Mucosa of gallbladder (tissue), 1 donor: ENCODE data around the gene SUMO3. TPM values are rescaled to one million over a fixed set of nuclear protein-coding genes. Genes with fewer than 3 reads are reported as not detected.

ENCODE experiments used
- DNase-seq: peaks from one replicate; pipeline ENCODE4 v3.0.0-alpha.2; 2020; ENCODE audit warnings: low spot score
- total RNA-seq: library from RNA; stranded (reverse); gene quantifications from one replicate; pipeline ENCODE4 v1.2.1, GENCODE V29; 2021
- donor health status: DM: no; HTN: no; CAD: no.

Gene SUMO3
- total RNA-seq, 1 donor from 2014 or later, result 70.5 TPM

DNA sequence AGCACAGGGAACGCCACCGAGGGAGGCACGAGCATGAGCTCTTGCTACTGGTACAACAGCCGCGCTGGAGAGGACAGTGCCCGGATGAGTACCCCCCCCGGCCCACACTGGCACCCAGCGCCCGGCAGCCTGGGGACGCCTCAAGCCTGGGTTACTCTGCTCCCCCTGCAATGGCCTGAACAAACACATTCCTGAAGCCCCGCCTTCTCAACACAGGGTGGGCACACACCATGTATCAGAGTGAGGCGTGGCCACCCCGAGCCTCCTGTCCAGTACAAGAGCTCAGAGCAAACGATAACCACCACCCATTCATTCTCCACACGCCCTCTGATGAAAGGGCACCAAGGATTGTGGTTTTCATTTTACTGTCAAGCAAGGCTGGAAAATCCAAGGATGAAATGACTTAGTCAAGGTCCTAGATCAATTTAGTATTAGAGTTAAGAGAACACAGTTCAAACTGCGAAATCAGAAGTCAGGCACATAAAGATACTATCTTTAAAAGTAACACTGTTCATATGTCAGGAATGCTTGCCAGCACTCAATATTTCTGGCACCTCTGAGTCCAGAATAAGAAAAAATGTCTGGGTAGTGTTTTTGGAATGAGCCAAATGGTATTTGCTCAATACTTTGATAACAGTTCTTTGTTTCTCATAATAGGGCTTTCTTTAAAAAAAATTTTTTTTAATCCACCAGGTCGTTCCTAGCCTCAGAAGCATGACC lies 38.3 kb downstream of the SUMO3 start:
- DNase-seq, result no peak

DNA sequence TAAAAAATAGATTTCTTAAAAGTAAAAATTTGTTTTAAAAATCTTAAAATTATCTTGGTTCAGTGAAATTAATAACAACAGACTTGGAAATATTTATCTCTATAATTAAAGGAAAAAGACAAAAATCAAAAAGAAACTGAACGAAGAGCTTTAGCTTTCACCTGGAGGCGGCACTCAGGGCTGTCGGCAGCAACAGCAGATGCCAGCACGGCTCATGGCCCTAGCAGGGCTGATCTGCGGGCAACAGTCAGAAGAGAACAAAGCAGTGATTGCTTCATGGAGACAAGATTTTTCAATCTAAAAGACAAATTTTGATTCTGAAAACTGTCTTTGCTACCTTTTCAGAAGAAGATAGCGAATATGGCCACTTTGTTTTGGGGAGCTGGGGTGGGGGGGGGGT lies 38.9 kb downstream of the SUMO3 start:
- DNase-seq, result no peak

DNA sequence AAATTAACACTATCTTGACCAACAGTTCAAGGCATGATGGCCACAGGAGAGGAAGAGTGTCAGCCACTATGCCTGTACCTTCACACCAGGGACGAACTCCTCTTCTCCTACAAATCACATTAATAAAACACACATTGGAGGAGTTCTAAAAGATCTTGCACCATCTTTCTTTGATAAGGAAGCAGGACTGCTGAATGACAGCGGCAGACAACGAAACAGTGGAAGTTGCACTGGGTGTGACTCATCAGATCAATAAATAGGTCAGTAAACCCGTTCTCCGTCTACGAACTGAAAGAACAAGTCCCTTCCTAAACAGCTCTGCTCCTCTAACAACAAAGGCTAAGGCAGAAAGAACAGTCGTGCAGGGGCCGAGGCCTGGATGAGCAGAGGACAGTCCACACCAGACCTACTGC lies 39.4 kb downstream of the SUMO3 start:
- peak; percentile 47 for DNase-seq

DNA sequence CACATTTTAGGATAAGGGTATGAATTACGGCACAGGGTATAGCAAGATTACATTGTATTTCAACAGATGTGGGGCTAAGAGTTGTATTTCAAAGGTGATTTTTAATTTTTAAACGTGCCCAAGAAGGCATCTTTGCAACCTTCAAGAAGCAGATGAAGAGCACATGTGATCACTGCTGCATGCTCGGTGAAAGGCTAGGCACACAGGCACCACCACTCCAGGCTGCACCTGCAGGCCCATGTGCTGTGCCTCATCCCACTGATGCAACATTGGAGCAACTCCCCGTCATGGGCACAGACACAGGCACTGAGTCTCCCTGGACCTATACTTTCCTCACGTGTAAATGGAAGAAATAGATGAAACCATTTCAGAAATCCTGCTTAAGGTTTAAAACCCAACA lies 39.8 kb downstream of the SUMO3 start:
- DNase-seq, result no peak

DNA sequence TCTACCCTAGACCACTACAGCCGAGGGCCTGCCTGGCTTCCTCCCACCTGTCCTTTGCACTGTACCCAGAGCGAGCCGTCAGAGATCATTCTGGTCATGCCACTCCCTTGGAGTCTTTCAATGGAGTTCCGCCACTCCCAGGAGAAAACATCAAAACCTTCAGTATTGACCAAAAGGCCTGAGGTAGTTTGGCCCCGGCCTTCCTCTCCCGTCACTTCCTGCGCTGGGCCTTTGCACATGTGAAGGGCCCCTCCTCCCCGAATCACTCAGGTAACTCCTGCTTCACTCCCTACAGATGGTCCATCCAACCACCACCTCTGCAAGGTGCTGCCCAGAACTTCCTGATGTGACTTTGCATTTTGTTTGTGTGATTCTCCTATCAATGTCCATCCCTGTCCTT lies 42.9 kb downstream of the SUMO3 start:
- DNase-seq, result no peak

DNA sequence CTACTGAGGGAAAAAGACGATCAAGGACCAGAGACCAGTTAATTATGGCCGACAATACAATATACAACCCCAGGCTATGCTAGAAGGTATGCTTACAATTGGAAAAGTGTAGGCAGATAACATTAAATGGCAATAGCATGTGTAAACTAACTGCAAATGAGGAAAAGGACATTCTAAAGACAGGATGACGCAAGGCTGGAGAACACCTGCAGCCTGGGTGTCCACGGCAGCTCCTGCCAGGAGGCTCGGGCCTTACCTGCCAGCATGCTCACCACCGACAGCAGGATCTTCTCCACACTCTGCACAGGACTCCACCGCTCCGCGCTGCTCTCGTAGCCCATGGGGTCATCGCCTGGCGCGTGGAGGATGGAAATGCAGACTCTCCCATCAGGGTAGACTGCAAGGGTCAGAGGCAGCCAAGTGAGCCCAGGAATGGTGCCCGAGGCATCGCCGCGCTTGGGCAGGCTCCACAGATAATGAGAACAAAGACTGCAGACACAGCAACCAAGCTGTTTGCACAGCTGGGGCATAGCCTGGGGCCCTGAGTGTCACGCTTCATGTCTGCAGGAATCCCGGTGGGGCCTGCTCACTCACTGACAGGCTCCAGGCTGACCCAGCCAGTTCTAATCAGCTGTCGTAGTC lies 44.5 kb downstream of the SUMO3 start:
- DNase-seq, result no peak

DNA sequence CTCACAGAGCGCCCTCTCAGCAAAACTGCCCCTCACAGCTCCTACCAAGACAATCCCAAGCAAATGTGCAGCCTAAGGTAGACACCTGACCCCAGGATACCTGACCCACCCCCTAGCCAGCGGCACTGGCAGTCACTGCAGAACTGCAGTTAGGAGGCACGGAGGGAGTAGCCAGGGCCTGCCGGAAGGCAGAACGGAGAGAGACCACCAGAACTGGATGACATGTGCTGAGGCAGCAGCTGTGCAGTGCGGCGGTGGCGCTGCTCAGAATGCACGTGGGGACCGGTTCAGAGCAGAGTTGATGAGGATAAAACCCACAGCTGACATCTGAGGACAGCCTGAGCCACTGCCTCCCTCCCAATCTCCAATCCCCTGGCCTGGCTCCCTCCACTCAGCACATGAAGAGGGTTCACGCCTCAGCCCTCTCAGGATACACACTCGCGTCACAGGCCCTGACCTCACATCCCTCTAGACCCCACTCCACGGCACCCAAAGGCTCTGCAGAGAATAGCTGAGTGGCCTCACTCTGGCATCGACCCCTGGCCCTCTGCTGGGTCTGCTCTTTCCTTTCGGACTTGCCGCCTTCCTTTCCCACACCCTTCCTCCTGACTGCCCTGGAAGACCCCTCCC lies 45.9 kb downstream of the SUMO3 start:
- DNase-seq, result no peak

DNA sequence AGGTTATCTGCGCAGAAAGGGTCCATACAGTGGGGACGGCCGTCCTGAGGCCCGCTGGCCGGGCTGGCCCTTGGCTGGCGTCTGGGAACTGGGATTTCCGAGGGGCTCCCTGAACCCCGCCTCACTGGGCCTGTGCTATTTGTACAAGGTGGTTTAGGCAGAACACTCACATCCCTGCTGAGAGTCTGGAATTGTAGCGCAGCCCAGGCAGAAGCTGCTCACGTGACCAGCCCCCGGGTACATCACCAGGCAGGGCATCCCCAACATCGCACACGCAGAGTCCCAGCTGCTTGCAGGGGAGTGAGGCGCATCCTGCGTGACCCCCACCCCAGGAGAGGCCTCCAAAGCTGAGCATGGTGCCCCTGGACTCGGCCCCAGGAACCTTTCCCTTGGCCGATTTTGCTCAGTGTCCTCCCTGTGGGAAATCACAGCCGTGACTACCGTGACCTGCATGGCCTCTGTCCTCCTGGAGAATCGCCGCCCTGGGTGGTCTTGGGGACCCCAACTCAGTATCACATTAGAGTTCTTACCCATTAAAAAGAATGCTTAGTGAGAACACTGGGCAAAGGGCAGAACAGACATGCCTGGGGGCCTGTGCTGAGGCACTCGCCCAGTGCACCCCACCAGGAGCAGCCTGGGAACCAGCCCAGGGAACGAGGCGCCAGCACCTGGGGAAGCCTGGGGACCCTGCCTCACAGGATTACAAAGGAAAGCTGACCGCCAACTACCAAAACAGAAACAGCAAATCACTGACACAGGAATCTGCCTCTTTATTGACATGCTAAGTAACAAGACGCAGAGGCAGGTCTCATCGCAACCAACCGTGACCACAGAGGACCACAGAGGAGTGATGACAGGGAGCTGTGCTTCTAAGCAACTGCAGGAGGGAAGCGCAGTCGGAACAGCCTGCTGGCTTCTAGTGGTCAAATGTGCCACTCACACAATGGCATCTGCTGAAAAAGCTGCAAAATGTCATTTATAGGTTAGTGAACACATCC lies 49.7 kb downstream of the SUMO3 start:
- no peak for DNase-seq

DNA sequence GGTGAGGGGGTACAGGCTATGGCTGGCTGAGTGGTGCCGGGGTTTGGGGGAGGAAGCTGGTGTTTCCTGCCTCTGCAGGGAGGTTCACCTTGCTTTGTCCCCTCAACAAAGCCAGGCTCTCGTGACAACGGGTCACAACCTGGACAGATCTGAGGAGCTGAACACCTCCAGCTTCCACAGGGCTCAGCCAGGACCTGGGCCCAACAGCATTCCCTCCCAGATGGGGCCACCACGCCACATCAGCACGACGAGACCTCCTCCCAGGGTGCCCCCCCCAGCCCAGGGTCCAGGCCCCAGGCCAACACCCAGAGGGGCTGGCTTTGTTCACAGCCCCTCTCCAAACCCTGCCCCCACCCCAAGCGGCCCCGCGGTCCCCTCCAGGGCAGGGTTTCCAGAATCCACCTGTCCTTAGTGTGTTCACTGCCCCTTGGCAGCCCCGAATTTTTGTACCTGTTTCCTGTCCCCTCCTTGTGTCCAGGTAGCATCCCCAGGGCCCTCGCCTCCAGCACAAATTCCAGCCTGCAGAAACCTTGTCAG lies 51.0 kb downstream of the SUMO3 start:
- DNase-seq, result no peak

DNA sequence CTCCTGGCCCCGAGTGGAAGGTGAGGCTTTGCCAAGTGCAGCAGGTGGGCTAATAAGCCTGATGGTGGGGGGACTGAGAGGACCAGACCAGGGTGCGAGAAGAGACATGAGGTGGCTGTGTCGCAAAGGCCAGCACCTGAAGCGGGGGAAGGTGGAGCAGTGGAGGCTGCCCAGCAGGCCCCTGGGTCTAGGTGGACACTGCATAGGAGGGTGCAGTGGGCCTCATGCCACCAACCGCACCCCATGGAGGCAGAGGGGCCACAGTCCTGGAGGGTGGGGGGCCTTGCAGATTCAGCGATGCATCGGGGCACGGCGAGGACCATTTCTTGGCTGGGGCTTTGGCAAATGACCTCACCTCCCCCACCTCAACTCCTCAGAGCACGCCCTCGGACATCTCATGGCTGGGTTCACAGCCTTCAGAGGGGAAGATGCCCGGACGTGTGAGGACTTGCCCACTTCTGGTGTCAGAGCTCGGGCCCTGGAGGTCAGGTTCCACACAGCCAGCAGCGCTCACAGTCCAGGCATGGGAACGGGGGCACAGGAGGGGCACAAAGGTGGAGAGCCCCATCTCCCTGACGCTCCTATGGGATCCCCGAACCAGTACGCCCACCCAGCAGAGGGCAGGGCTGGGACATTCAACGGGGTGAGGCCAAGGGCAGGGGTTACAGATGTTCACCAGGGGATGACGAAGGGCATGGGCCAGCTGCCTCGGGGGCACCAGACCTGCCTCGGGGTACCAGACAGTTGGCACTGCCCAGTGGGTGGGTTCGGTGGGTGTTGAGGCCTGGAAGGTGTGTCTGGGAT lies 51.6 kb downstream of the SUMO3 start:
- no peak for DNase-seq

DNA sequence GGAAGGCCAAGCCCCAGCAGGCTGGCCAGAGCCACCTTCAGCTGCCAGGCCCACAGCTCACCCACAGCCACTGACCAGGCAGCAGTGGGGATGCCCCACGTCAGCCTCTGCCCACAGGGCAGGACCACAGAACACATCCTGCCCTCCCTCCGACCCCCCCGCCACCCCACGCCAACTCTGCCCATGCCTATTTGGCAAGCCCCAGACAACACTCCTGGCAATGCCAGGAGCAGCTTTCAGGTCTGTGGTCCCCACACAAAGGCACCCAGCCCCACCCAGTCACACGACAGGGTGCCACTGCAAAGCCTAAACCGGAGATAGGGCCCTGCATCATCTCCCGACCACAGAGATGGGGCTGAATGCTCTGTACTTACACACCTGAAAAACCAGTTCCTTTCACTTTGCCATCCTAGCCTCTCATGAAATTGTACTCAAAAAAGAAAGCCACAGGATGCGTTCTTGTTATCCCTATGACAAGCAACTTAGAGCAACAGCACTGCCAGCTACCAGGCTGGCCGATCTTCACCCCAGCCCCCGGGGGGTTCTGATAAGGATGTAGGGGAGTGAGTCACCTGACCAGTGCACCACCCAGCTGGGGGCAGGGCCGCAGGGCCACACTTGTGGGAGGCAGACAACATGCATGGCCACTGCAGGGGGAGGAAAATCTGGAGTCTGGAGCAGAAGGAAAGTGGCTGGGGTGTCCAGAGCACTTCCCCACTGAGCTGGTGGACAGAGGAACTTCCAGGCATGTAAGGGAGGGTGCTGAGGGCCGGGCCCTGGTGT lies 52.4 kb downstream of the SUMO3 start:
- DNase-seq, result no peak

DNA sequence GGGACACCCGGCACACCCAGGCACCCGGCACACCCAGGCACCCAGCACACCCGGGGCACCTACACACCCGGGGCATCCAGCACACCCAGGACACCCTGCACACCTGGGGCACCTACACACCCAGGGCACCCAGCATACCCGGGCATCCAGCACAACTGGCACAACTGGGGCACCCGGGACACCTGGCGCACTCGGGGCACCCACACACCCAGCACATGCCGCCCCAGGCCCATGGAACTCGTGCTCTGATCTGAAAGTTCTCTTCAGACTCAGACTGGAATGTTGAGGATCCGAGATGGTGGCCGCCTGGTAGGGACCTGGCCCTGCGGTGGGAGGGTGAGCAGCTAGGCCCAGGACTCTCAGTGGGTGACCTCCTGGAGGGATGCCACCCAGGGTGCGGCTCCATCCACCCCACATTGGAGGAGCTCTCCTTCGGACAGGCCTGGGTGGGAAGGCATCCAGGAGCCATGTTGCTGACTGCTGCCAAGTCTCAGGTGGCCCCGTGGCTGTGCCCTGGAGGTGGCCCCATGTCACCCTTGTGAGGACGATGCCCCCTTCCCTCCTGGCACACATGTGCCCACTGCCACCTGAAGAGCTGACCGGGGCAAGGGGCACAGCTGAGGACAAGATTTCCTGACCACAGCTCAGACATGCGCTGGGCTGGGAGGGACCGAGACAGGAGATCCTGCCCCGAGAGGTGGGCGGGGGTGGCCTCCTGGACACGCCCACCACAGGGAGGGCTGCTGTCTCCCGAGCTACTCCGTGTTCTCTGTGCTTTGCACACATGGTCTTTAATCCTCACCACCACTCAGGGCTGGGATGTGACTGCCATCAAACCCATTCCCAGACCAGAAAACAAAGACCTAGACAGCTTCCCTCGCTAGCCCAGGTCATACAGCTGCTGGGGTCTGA lies 53.3 kb downstream of the SUMO3 start:
- no peak for DNase-seq

DNA sequence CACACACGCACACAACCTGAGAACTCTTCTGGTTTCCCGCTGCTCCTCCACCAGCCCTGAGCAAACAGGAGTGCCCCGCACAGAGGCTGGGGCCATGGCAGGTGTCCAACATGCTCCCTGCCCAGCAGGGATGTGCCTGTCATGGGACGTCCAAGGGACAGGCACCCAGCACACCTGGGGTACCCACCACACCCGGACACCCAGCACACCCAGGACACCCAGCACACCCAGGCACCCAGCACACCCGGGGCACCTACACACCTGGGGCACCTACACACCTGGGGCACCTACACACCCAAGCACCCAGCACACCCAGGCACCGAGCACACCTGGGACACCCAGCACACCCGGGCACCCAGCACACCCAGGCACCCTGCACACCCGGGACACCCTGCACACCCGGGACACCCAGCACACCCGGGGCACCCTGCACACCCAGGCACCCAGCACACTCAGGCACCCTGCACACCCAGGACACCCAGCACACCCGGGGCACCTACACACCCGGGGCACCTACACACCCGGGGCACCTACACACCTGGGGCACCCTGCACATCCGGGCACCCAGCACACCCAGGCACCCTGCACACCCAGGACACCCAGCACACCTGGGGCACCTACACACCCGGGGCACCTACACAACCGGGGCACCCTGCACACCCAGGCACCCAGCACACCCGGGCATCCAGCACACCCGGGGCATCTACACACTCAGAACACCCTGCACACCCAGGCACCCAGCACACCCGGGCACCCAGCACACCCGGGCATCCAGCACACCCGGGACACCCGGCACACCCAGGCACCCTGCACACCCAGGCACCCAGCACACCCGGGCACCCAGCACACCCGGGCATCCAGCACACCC lies 54.2 kb downstream of the SUMO3 start:
- DNase-seq, result no peak

DNA sequence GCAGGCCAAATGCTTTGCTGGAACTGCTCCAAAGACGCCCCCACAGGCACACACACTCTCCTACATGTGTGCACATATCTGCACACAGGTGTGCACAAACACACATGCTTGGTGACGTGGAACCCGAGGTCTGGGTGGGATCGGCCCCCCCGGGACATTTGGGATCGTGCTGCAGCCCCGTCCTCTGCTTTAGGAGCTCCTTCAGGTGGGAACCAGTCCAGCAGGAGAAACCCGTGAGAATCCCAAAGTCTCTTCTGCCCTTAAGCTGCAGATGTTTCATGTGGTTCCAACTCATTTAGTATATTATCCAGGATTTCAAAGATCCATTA lies 54.8 kb downstream of the SUMO3 start:
- DNase-seq, result no peak

DNA sequence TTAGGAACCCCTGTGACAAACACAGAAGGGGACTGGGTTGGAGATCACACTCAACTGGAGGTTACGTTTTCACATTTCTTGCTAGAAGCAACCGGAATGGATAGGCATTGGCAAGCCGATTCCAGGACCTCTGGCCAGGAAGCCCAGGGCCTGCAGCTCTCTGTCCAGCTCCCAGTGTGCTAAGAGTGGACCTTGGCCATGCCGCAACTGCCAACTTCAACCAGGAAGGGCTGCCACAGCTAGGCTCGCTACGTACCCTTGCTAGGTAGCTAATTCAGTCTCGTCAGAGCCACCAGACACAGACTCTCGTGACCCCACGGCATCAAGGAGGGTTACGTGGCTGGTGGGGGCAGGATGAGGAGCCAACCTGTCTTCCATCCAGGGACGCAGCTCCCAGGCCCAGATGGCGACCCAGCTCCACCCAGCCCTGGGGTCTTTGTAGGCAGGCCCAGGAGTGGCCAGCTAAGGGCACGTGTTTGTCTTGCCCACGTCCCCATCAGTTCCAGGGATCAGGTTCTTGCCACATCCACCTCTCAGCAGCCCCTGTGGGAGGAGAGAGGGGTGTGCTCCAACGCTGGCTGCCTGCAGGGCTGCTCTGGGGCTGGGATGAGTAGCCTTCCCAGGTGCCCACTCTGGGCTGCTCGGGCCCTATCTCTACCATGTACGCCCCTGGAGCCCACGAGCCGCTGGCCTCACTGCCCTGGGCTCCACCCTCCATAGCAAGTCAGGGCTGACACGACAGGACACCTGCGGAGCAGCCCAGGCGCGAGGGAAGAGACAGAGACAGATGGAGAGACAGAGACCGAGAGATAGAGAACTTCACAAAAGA lies 55.4 kb downstream of the SUMO3 start:
- DNase-seq, result no peak

DNA sequence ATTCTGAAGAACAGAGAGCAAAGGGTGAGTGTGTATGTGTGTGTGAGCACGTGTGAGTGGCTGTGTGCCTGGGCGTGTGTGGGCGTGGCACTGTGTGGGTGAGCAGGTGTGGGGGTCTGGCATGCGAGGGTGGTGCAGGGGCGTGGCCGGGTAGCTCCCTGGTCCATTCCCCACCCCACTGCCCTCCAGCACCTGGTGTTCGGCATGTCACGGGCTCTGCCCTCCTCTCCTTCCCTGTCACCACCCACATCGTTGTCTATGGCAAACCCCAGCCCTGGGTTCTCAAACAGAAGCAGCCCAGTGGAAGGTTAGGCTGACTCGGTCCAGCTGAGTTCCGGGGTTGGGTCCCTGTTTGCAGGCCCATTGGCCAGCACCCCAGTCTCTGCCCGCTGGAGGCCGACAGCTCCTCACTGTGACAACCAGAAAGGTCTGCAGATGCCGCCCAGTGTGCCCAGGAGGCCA lies 56.1 kb downstream of the SUMO3 start:
- DNase-seq, result no peak
